GM18508 (cell line): ENCODE measurements around the gene DRG2.
A peak's percentile ranks its signal among the peaks of the same experiment; 100 is the strongest.

ENCODE experiments used
- ATAC-seq: cut with Tn5 transposase; IDR thresholded peaks from one replicate; pipeline ENCODE4 v1.9.1; 2021; ENCODE audit warnings: moderate number of reproducible peaks; ENCODE audit not compliant: insufficient read depth, unreplicated experiment

The DRG2 gene, protein sequence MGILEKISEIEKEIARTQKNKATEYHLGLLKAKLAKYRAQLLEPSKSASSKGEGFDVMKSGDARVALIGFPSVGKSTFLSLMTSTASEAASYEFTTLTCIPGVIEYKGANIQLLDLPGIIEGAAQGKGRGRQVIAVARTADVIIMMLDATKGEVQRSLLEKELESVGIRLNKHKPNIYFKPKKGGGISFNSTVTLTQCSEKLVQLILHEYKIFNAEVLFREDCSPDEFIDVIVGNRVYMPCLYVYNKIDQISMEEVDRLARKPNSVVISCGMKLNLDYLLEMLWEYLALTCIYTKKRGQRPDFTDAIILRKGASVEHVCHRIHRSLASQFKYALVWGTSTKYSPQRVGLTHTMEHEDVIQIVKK

DNA sequence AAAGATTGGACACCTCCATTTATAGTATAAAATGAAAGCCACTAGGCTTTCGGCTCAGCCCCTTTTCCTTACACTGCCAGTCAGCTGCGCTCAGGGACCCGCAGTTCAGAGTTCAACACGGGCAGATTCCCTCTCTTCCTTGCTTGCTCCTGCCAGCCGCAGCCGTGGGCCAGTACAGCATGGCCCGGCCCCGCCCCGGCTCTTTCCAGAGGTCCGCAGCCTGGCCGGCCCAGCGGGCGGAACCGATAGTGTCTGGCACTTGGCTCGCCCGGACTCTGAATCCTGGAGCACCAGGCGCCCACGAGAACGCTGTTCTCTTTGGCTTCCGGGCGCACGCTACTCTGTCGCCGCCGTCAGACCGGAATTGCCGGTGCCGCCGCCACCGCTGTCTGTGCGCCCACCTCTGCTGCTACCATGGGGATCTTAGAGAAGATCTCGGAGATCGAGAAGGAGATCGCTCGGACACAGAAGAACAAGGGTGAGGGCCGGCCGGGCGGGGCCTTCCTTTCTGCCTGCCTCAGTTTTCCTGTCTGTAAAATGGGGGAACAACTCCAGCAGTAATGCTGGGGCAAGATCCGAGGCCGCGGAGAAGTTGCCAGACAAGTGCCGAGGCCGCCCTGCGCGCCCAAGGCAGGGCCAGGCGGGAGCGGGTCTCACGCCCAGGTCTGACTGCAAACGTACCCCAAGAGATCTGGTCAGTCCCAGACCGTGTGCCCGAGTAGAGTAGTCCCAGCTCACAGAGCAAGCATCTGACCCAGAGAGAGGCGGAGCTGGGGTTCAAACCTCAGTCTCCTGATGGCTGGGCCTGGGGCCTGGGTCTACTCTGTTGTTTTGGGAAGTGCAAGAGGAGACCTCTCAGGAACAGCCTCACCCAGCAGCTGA, at the start of gene DRG2:
Gene DRG2, plus strand, starts transcription at position 339 of the 882 bp plus-strand sequence. Its CDS starts 76 bp downstream, at position 415.
- no peak for ATAC-seq

DNA sequence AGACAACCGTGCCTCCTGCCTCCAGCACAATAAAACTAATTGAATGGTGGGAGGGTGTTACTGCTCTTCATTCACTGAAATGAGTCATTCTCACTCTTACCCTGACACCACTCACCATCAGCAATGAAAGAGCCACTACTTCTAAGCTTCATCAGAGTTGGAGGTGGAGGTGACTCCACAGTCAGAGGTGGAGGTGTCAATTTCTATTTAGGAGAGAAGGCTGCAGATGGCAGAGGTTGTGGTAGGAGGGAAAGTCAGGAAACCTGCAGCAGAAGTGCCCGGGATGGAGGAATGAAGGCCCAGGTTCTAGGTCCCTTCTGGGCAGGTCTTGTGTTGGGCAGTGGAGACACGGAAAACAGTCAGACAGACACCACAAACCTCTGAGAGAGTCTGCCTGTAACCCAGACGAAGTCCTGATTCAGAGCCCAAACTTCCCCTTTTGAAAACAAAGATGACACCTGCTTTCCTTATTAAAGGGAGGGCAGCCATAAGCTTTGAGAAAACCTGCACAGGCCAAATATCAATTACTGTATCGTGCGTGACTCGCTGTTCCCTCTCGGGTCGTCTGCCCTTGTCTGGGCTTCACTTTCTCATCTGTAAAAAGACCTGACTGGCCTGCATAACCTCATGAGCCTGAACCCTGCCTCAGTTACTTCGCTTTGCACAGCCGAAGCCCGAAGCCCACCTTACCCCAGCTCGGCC, 49.4 kb upstream of the DRG2 start:
- ATAC-seq, result no peak

DNA sequence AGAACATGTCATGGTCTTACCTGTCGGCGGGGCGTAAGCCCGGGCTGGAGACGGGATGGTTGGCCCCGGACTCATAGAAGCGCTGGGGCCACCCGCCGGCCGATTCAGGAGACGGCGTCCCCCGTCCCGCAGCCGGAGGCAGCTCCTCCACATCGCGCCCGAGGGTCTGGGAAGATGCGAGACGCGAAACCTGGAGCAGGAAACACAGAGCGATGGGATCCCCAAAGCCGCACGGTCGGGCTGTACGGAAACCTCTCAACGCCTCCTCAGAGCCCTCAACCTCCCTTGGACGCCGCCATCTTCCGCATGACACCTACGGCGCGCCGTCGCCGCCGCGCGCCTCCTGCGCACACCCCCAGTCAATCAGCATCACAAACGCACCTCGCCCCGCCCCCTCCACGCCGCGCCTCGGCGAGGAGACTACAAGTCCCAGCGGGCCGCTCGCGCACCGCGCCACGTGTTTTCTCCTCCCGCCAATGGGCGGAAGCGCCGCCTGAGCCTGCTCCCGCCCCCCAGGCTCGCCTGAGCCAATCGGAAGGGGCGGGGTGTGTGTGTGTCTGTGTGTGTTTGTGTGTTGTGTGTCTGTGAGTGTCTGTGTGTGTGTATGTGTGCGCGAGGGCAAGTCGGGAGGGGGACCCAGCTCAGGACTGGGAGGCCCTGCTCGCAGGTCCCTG, 48.8 kb upstream of the DRG2 start, which contains the start of the genes ATPAF2 and GID4:
Gene ATPAF2, minus strand, starts transcription at position 308 of the 674 bp plus-strand sequence. Its CDS starts 155 bp downstream, at position 153.
Gene GID4, plus strand, starts transcription at position 548 of the 674 bp plus-strand sequence. Its CDS starts 57 bp downstream, at position 605.
- peak; percentile 67 for ATAC-seq

DNA sequence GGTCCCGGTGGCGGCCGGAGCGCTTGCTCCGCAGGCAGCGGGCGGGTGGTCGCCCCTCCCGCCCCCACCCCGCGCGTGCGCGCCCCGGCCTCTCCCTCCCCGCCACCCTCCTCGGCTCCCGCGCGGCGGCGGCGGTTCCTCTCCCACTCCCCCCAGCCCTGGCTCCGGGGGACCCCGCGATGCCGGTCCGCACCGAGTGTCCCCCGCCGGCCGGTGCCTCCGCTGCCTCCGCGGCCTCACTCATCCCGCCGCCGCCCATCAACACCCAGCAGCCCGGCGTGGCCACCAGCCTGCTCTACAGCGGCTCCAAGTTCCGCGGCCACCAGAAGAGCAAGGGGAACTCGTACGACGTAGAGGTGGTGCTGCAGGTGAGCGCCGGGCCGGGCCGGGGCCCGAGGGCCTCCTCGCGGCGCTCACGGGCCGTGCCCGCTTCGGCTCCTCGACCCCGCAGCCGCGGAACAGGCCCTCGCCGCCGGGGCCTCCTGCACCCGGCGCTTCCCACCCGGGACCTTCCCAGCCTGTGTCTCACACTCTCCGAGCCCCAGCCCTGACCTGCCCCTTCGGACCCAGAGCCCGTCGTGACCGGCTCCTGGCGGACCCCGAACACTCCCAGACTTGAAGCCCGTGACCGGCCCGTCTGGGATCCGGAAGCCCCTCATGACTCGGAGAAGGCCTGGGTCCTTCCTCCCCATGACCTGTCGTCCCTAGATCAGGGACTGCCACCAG, 48.0 kb upstream of the DRG2 start:
- ATAC-seq, result no peak

DNA sequence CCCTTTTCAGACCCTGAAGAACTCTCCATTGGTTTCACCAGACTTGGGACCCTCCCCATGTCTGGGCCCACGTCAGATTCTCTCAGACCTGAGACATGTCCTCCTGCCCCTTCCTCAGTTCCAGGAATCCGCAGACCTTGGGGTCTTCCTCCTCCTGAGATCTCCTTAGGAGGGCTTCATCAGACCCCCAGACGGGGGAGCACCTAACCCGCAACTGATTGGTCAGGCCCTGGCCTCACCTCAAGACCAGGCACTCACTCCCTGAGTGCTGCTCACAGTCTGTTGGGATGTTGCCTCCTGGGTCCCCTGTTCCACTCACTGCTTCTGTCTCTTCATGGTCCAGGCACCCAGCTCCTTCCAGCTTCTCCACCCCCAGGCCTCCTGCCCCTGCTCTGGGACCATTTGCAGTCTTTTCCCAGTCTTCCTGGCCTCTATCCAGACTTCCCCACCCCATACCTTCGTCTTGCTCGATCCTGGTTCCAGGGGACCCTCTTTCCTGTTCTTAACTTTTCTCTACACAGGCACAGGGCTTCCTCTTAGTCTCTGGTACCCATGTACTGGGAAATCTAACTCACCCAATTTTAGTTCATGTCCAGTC, 47.4 kb upstream of the DRG2 start:
- no peak for ATAC-seq

DNA sequence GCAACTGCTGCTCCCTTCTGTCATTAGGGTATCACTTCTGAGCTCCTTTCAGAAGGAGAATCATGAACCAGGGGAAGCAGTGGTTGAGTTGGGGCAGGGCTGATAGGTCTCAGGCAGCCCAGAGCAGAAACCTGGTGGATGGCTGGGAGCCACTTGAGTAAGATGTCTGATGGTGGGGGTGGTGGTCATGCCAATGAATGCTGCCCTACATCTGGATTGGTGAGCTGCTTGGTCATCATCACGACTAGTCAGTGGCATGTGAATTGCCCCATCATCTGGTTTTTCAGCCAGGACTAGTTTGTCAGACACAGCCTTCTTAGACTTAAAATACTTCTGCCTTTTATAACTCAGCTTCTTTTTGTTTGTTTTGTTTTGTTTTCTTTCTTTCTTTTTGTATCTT, 46.0 kb upstream of the DRG2 start:
- no peak for ATAC-seq

DNA sequence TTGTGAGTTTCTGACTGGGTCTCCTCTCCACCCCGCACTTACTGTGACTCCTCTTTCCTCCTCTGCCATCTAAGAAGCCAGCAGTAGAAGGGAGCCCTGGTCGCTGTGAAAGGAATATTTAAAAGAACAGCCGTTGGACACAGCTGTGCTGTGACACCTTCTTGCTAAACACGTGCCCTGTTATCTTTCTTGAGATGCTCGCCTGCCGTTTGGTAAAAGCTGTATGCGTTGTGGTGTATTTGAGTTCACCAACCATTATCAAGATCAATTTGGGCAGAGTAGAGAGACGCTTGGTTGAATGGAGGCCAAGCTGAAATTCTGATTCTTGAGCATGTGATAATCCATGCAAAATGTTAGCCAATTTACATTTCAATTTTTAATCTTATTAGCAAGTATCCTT, 44.8 kb upstream of the DRG2 start:
- no peak for ATAC-seq

DNA sequence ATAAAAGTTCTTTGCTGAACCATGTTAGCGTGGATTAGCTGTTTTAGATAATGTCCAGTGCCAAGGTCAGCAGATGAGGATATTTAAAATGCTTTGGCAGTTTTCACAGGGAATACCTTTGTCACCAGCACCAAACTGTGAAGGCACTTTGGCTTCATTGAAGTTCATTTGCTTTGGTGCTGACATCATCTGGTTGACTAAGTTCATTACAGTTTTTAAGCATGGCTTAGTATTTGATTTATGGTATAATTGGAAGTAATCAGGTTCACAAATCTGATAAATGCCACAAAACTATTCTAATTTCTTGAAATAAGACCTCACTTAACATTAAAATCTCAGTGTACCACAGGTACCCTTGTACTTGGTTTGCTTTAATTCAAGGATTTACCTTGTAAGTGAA, 44.3 kb upstream of the DRG2 start:
- ATAC-seq, result no peak

DNA sequence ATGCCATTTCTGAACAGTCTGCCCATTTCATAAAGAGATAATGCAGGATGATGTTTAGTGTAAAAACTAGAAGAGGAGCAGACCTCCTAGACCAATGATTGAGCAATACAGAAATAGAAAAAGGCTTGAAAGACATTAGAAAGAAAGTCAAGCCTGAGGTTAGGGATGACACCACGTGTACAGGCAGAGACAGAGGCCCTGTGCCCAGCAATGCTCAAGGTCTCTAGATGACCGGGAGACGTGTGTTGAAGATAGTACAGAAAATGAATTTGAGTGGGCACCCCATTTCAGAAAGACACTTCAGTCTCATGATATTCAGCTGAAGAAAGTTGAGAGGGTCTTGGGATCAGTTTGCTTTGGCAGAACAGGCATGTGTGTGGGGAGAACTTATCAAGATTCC, 43.1 kb upstream of the DRG2 start:
- no peak for ATAC-seq

DNA sequence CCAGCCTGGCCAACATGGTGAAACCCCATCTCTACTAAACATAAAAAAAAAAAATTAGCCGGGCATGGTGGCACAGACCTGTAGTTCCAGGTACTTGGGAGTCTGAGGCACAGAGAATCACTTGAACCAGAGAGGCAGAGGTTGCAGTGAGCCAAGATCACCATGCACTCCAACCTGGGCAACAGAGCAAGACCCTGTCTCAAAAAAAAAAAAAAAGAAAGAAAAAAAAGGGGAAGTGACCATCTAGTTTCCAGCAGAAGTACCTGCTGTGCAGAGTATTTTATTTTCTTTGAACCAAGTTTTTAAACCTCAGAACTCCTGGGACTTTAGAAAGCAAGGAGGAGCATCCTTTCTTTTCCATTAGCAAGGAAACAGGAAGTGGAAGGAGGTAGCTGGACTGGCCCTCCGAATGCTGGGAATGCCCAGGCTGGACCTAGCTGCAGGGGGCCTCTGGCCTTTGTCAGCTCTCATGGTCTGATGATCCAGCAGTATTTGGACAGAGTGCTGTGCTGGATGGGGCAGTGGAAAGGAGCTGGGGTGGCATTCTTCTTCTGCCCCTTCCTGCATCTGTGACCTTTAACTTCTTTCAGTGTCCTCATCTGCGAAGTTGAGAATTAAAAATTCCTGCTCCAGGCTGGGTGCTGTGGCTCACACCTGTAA, 41.9 kb upstream of the DRG2 start:
- ATAC-seq, result no peak

DNA sequence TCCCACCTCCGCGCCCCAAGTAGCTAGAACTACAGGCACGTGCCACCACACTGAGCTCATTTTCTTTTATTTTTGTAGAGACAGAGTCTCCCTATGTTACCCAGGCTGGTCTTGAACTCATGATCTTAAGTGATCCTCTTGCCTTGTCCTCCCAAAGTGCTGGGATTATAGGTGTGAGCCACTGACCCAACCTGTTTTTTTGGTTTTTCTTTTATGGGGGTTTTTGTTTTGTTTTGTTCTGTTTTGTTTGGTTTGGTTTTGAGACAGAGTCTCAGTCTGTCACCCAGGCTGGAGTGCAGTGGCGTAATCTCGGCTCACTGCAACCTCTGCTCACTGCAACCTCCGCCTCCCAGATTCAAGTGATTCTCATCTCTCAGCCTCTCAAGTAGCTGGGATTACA, 32.2 kb upstream of the DRG2 start:
- ATAC-seq, result no peak

DNA sequence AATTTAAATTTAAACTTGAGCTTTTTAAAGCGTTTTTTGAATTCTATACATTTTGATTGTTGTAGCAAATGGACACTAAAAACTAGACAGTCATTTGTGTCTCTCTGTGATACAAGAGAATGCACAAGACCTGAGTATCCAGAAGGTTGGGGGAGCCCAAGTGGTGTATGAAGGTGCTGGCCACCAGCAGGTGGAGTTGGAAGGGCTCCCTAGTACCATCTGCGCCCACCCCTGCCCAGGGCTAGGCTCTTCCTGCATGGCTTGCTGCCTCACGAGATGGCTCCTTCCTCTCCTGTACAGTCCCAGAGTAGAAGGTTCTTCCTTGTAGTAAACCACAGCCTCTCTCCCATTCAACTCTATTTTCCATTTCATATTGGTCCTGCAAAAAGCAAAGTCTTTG, 31.5 kb upstream of the DRG2 start:
- no peak for ATAC-seq

DNA sequence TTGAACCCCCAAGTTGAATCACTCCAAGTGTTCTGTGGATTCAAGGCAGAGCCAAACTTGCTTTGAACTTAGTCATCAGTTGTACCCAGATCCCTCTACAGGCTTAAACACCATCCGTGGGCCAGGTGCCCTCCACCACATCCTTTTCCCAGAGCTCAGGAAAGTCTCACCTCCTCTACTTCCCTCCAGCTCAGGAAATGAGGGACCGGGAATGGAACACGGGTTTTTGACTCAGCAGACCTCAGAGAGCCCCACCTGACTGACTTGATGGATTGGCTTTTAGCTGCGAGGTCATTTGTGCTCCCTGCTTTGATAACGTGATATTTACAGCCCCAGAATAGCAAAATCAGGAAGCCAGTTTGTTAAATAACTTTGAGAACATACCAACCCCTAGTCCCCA, 28.5 kb upstream of the DRG2 start:
- ATAC-seq, result no peak

DNA sequence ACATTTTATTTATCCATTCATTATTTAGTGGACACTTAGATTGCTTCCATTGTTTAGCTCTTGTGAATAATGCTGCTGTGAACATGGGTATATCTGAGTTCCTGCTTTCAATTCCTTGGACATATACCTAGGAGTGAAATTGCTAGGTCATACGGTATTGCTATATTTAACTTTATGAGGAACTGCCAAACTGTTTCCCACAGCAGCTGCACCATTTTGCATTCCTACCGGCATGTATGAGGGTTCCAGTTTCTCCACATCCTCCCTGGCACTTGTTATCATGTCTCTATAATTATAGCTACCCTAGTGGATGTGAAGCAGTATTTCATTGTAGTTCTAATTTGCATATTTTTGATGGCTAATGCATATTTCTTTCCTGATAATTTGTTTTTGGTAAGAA, 23.7 kb upstream of the DRG2 start:
- no peak for ATAC-seq

DNA sequence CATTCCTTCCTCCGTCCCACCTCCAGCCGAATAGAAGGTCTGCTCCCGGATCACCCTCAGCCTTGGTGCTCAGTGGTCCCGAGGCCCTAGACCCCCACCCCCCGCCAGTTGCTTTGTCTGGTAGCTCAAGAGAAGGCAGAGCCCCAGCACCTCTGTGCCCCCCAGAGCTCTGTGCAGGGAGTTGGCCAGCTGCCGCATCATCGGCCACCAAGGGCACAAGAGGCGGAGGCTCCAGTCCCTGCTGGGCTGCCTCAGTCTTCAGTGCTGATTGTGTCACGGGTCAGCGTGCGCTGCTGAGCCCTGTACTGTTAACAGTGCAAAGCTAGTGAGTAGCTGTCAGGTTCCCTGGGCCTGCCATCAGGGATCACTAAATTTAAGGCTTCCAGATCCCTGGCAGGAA, 22.2 kb upstream of the DRG2 start:
- no peak for ATAC-seq

DNA sequence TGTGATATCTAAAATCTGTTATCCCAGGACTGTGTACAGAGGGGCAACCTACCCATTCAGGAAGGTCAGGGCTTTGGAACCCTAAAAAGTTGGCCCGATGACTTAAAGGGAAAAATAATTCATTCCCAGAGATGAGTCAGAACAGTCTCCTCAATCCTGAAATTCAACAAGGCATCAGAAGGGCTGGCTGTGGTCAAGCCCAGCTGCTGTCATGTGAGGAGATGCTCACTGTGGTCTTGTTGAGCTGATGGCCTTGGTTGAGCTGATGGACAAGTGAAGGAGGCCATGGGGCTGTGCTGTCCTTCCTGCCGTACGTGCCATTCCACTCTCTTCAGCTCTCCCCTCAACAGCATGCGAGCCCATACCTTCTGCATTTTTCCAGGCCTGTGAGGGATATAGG, 20.9 kb upstream of the DRG2 start:
- ATAC-seq, result no peak

DNA sequence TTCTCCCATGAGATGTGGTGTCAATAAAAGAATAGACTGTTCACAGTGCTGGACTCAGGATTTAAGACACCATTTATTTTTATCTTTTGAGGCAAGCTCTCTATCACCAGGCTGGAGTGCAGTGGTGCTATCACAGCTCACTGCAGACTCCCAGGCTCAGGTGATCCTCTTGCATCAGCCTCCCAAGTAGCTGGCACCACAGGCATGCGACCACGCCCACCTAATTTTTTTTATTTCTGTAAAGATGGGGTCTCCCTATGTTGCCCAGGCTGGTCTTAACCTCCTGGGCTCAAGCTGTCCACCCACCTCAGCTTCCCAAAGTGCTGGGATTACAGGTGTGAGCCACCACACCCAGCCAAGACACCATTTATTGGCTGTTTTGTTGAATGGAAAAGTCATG, 18.6 kb upstream of the DRG2 start:
- ATAC-seq, result no peak

DNA sequence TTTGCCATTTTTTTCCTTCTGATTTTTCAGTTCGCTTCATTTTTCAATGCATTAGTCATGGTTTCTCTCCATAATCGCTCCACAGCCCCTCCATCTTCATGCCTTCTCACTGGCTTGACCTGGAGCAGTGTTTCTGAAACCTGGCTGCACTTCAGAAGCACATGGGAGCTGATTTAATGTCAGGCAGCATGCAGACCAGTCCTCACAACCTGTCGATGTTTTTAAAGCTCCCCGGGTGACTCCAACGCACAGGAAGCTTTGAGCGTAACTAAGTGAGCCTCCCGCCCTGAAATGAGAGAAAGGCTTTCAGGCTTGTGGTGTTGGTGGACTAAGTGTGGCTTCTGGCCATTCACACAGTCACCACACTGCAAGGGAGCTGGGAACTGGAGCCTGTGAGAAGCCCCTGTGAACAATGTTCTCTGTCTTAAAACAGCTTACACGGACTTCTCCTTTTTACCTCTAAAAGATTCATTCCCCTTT, 16.8 kb upstream of the DRG2 start:
- ATAC-seq, result no peak

DNA sequence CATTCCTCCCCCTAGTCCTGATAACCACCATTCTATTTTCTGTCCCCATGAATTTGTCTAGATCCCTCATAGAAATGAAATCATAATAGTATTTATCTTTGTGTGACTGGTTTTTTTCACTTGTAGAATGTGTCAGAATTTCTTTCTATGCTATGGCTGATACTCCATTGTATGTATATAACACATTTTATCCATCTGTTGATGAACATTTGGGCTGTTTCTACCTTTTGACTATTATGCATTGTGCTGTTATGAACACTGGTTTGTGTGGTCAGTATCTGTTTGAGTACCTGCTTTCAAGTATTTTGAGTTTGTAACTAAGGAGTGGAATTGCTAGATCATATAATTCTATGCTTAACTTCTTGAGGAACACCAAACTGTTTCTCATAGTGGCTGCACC, 16.0 kb upstream of the DRG2 start:
- no peak for ATAC-seq
